IPS-15b (cell line): ENCODE results near the gene LRPAP1.

ENCODE experiments used
- H3K27me3 ChIP-seq: one replicate; pipeline ENCODE4 v1.6.1; 2013; ENCODE audit warnings: low read length; ENCODE audit not compliant: control insufficient read depth, insufficient read depth
- H3K36me3 ChIP-seq: one replicate; pipeline ENCODE4 v1.6.1; 2013; ENCODE audit warnings: low read length; ENCODE audit not compliant: control insufficient read depth, insufficient read depth
- H3K4me1 ChIP-seq: one replicate; pipeline ENCODE4 v1.6.1; 2013; ENCODE audit warnings: mild to moderate bottlenecking, low read length; ENCODE audit not compliant: control insufficient read depth, insufficient read depth
- H3K4me3 ChIP-seq: one replicate; pipeline ENCODE4 v1.5.1; 2013; ENCODE audit warnings: low read depth, low read length
- H3K9ac ChIP-seq: one replicate; pipeline ENCODE4 v1.6.1; 2013; ENCODE audit warnings: low read depth, mild to moderate bottlenecking, low read length
- H3K9me3 ChIP-seq: one replicate; pipeline ENCODE4 v1.6.1; 2013; ENCODE audit warnings: mild to moderate bottlenecking, low read length; ENCODE audit not compliant: control insufficient read depth, insufficient read depth

LRPAP1 gene

GRCh38 chr4:3501126-3501824 lies 30.9 kb downstream of the LRPAP1 start:
- no peaks in the 10 kb centered on the region for H3K4me1 ChIP-seq
- peaks cover 21% of the 10 kb centered on the region for H3K36me3 ChIP-seq
- H3K9ac ChIP-seq: no peak overlapping the region
- no peaks in the 10 kb centered on the region for H3K9me3 ChIP-seq
- no peak overlapping the region for H3K4me3 ChIP-seq
- peaks cover 3% of the 10 kb centered on the region for H3K27me3 ChIP-seq

GRCh38 chr4:3500634-3501101 lies 31.6 kb downstream of the LRPAP1 start:
- peaks cover 7% of the 10 kb centered on the region for H3K27me3 ChIP-seq
- no peaks in the 10 kb centered on the region for H3K4me1 ChIP-seq
- H3K9ac ChIP-seq: no peak overlapping the region
- H3K4me3 ChIP-seq: no peak overlapping the region
- H3K36me3 ChIP-seq: peaks cover 19% of the 10 kb centered on the region
- no peaks in the 10 kb centered on the region for H3K9me3 ChIP-seq

- Histone ChIP-seq H3K4me1 (no peaks in the 10 kb centered on the region), H3K9ac (no peak overlapping the region), H3K9me3 (no peaks in the 10 kb centered on the region), H3K27me3 (peaks cover 10% of the 10 kb centered on the region), H3K36me3 (peaks cover 15% of the 10 kb centered on the region), H3K4me3 (no peak overlapping the region)
These were observed 32.1 kb downstream of the LRPAP1 start for GRCh38 chr4:3500111-3500510.

- Histone ChIP-seq H3K9me3 (no peaks in the 10 kb centered on the region), H3K4me1 (no peaks in the 10 kb centered on the region), H3K9ac (no peak overlapping the region), H3K4me3 (no peak overlapping the region), H3K36me3 (peaks cover 12% of the 10 kb centered on the region), H3K27me3 (peaks cover 14% of the 10 kb centered on the region)
These were observed 32.5 kb downstream of the LRPAP1 start for GRCh38 chr4:3499710-3500109.

- peaks cover 16% of the 10 kb centered on the region for H3K27me3 ChIP-seq
- peaks cover 12% of the 10 kb centered on the region for H3K36me3 ChIP-seq
- no peaks in the 10 kb centered on the region for H3K9me3 ChIP-seq
- H3K9ac ChIP-seq: no peak overlapping the region
- H3K4me1 ChIP-seq: no peaks in the 10 kb centered on the region
- no peak overlapping the region for H3K4me3 ChIP-seq
These were observed 33.2 kb downstream of the LRPAP1 start for GRCh38 chr4:3498901-3499510.

GRCh38 chr4:3498407-3498806 lies 33.8 kb downstream of the LRPAP1 start:
- Histone ChIP-seq H3K36me3 (peaks cover 9% of the 10 kb centered on the region), H3K9me3 (no peaks in the 10 kb centered on the region), H3K4me3 (no peak overlapping the region), H3K27me3 (peaks cover 19% of the 10 kb centered on the region), H3K4me1 (no peaks in the 10 kb centered on the region), H3K9ac (no peak overlapping the region)

GRCh38 chr4:3497523-3498389 lies 34.5 kb downstream of the LRPAP1 start:
- peaks cover 7% of the 10 kb centered on the region for H3K36me3 ChIP-seq
- no peaks in the 10 kb centered on the region for H3K9me3 ChIP-seq
- H3K4me1 ChIP-seq: no peaks in the 10 kb centered on the region
- H3K27me3 ChIP-seq: peaks cover 25% of the 10 kb centered on the region
- no peak overlapping the region for H3K4me3 ChIP-seq
- no peak overlapping the region for H3K9ac ChIP-seq

- H3K36me3 ChIP-seq: peaks cover under 1% of the 10 kb centered on the region
- no peak overlapping the region for H3K9ac ChIP-seq
- H3K4me3 ChIP-seq: no peak overlapping the region
- no peaks in the 10 kb centered on the region for H3K9me3 ChIP-seq
- H3K27me3 ChIP-seq: peaks cover 32% of the 10 kb centered on the region
- no peaks in the 10 kb centered on the region for H3K4me1 ChIP-seq
These were observed 35.1 kb downstream of the LRPAP1 start for GRCh38 chr4:3497095-3497494.

GRCh38 chr4:3496021-3496420 lies 36.2 kb downstream of the LRPAP1 start:
- no peaks in the 10 kb centered on the region for H3K36me3 ChIP-seq
- no peak overlapping the region for H3K9ac ChIP-seq
- no peak overlapping the region for H3K4me3 ChIP-seq
- peaks cover 42% of the 10 kb centered on the region for H3K27me3 ChIP-seq
- no peaks in the 10 kb centered on the region for H3K9me3 ChIP-seq
- peaks cover 3% of the 10 kb centered on the region for H3K4me1 ChIP-seq

- H3K27me3 ChIP-seq: peaks cover 49% of the 10 kb centered on the region
- H3K4me1 ChIP-seq: peaks cover 3% of the 10 kb centered on the region
- H3K36me3 ChIP-seq: no peaks in the 10 kb centered on the region
- H3K9me3 ChIP-seq: no peaks in the 10 kb centered on the region
- no peak overlapping the region for H3K4me3 ChIP-seq
- H3K9ac ChIP-seq: no peak overlapping the region
These were observed 36.8 kb downstream of the LRPAP1 start for GRCh38 chr4:3495204-3495975.

- Histone ChIP-seq H3K9ac (no peak overlapping the region), H3K27me3 (peaks cover 55% of the 10 kb centered on the region)
These were observed 37.8 kb downstream of the LRPAP1 start for GRCh38 chr4:3494462-3494871.

More at GRCh38 chr4:3494462-3494871, 37.8 kb downstream of the LRPAP1 start:
- H3K4me3 ChIP-seq: no peak overlapping the region
- no peaks in the 10 kb centered on the region for H3K9me3 ChIP-seq
- H3K4me1 ChIP-seq: peaks cover 3% of the 10 kb centered on the region
- no peaks in the 10 kb centered on the region for H3K36me3 ChIP-seq
